Neural crest cell (in vitro differentiated cells): ENCODE measurements around the gene CACNB1. TPM values are rescaled to one million over a fixed set of nuclear protein-coding genes. Genes with fewer than 3 reads are reported as not detected.

Experiments
- DNase-seq: peaks from one replicate; pipeline ENCODE4 v3.0.0; 2021; ENCODE audit warnings: low read depth, mixed read lengths, low spot score
- H3K27ac Mint-ChIP-seq: one replicate; pipeline ENCODE4 v1.8.0; 2021; ENCODE audit warnings: mild to moderate bottlenecking, mixed read lengths; ENCODE audit not compliant: unreplicated experiment
- H3K27me3 Mint-ChIP-seq: 2 replicates; pipeline ENCODE4 v1.8.0; 2021; ENCODE audit warnings: low read depth, mild to moderate bottlenecking, mixed read lengths
- H3K36me3 Mint-ChIP-seq: 2 replicates; pipeline ENCODE4 v1.8.0; 2021; ENCODE audit warnings: low read depth, mild to moderate bottlenecking, mixed read lengths
- H3K4me1 Mint-ChIP-seq: 2 replicates; pipeline ENCODE4 v1.8.0; 2021; ENCODE audit warnings: mixed read lengths
- H3K4me3 Mint-ChIP-seq: one replicate; pipeline ENCODE4 v1.8.0; 2021; ENCODE audit warnings: mild to moderate bottlenecking, mixed read lengths
- H3K9me3 Mint-ChIP-seq: 2 replicates; pipeline ENCODE4 v1.8.0; 2021; ENCODE audit warnings: mixed read lengths
- CTCF ChIP-seq: fragments of 200-600 bp; sonication (generic); conservative IDR thresholded peaks from 2 replicates; pipeline ENCODE4 v1.5.0; 2021; ENCODE audit warnings: antibody characterized with exemption, mild to moderate bottlenecking
- total RNA-seq: library from RNA; stranded (reverse); gene quantifications from 2 replicates; pipeline ENCODE4 v1.2.1, GENCODE V29; 2021

Gene CACNB1
- total RNA-seq, 1 donor from 2014 or later: 16.2 TPM

GRCh38 chr17:39229274-39229913, 31.9 kb upstream of the CACNB1 start:
- Mint-ChIP-seq H3K27ac (no peak overlapping the region), H3K36me3 (no peaks in the 10 kb centered on the region), H3K9me3 (no peaks in the 10 kb centered on the region), H3K4me1 (peaks cover 28% of the 10 kb centered on the region), H3K4me3 (peak overlapping the region; percentile 38), H3K27me3 (peaks cover 42% of the 10 kb centered on the region)
- DNase-seq: no peak
- no peak for TF ChIP-seq CTCF

GRCh38 chr17:39227364-39227919, 30.0 kb upstream of the CACNB1 start:
- H3K4me1 Mint-ChIP-seq: peaks cover 28% of the 10 kb centered on the region
- no peaks in the 10 kb centered on the region for H3K36me3 Mint-ChIP-seq
- no peak for DNase-seq
- H3K27me3 Mint-ChIP-seq: peaks cover 61% of the 10 kb centered on the region
- no peaks in the 10 kb centered on the region for H3K9me3 Mint-ChIP-seq
- TF ChIP-seq CTCF: no peak
- H3K27ac Mint-ChIP-seq: no peak overlapping the region
- H3K4me3 Mint-ChIP-seq: no peak overlapping the region

- Mint-ChIP-seq H3K36me3 (no peaks in the 10 kb centered on the region), H3K4me3 (peak overlapping the region; percentile 81), H3K4me1 (peaks cover 16% of the 10 kb centered on the region), H3K27me3 (peaks cover 57% of the 10 kb centered on the region), H3K27ac (no peak overlapping the region), H3K9me3 (no peaks in the 10 kb centered on the region)
- no peak for TF ChIP-seq CTCF
- DNase-seq: peak; percentile 91
Observed at GRCh38 chr17:39225959-39226683, 28.7 kb upstream of the CACNB1 start.

GRCh38 chr17:39225308-39225958, 28.0 kb upstream of the CACNB1 start, which contains the start of gene STAC2:
TSS of gene STAC2 (minus strand) at chr17:39225945. CDS start at chr17:39225502, 443 bp downstream.
- Mint-ChIP-seq H3K27ac (no peak within 1 kb of the TSS), H3K4me1 (peaks cover 15% of the 10 kb centered on the region), H3K4me3 (peak within 1 kb of the TSS; percentile 81), H3K27me3 (peaks cover 57% of the 10 kb centered on the region), H3K9me3 (no peaks in the 10 kb centered on the region), H3K36me3 (no peaks in the 10 kb centered on the region)
- TF ChIP-seq CTCF: no peak
- DNase-seq: no peak

GRCh38 chr17:39224778-39225307, 27.4 kb upstream of the CACNB1 start:
- Mint-ChIP-seq H3K27ac (no peak overlapping the region), H3K27me3 (peaks cover 60% of the 10 kb centered on the region)
- no peak for DNase-seq

More at GRCh38 chr17:39224778-39225307, 27.4 kb upstream of the CACNB1 start:
- H3K9me3 Mint-ChIP-seq: no peaks in the 10 kb centered on the region
- peak overlapping the region; percentile 74 for H3K4me3 Mint-ChIP-seq
- TF ChIP-seq CTCF: no peak
- H3K4me1 Mint-ChIP-seq: peaks cover 15% of the 10 kb centered on the region
- H3K36me3 Mint-ChIP-seq: no peaks in the 10 kb centered on the region
